LNCaP clone FGC (cell line): ENCODE data around the gene ZIC2.

ENCODE experiments used
- DNase-seq: peaks from one replicate; pipeline ENCODE4 v3.0.0-alpha.2; 2011; ENCODE audit warnings: low read depth
- H3K4me3 ChIP-seq: 2 replicates; pipeline ENCODE4 v1.5.1; 2011; ENCODE audit warnings: mild to moderate bottlenecking, low read depth, low read length, control low read depth
- TF ChIP-seq, protein P1 (sequence below): IDR thresholded peaks from 2 replicates; pipeline ENCODE4 v1.5.1; 2012; ENCODE audit warnings: mild to moderate bottlenecking; ENCODE audit not compliant: control insufficient read depth, insufficient read depth; ENCODE audit errors: extremely low read depth

The ZIC2 gene

DNA sequence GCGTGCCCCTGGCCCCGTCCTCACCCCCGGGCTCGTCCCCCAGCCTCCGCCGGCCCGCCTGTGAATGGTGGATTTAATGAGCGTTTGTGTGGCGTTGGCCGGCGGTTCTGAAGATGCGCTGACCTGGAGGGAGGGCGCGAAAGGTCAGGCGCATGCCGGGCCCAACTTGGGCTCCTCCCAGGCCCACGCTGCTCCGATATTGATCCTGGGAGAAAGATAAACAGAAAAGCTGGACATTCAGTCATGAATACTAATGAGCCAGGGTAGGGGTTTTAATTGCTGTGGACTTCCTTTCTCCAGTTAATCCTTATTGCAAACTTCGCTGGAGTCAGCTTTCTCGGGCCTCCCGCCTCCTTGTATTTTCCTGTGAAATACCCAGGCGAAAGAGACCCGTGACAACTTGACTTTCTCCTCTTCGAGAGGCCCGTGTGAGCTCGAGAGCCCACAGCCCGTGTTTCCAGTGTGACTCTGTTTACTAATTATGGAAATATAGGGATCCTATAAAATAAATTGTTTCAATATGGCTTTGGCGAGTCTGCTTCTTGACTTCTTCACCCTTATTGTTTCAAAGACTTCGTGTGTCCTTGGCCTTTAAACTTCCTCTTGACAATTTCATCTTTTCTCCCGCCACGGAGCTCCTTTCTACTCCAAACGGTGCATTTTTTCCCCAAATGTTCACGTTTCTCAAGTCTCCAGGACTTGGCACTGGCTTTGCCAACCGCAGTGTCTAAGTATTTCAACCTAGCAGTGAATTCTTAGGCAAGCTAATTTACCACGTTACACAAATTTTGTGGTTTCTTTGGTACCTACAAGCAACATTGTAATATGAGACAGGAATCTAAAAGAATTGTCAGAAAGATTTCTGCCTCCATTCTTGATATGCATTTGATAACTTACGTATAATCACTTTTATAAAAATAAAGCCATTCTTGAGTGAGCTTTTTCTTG lies 10.5 kb downstream of the ZIC2 start:
- no peak for DNase-seq
- H3K4me3 ChIP-seq = no peak overlapping the region
- TF ChIP-seq, protein P1, sequence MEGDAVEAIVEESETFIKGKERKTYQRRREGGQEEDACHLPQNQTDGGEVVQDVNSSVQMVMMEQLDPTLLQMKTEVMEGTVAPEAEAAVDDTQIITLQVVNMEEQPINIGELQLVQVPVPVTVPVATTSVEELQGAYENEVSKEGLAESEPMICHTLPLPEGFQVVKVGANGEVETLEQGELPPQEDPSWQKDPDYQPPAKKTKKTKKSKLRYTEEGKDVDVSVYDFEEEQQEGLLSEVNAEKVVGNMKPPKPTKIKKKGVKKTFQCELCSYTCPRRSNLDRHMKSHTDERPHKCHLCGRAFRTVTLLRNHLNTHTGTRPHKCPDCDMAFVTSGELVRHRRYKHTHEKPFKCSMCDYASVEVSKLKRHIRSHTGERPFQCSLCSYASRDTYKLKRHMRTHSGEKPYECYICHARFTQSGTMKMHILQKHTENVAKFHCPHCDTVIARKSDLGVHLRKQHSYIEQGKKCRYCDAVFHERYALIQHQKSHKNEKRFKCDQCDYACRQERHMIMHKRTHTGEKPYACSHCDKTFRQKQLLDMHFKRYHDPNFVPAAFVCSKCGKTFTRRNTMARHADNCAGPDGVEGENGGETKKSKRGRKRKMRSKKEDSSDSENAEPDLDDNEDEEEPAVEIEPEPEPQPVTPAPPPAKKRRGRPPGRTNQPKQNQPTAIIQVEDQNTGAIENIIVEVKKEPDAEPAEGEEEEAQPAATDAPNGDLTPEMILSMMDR = no peak

DNA sequence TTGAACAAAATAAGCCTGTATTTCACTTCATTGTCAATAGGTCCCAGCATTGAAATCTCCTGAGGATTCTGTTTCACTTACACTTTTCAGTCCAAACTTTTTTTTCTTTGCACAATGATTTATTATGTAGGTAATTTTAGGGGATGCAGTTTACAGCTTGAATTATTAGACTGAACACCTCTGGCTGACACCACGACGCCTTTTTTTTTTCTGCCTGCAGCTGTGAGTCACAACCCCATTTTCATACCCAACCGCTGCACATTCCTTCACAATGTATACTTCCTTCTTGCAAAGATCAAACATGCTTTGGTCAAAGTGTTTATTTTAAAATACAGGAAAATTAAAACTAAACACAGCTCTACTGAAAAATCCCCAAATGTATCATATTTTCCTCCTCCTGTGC lies 11.4 kb downstream of the ZIC2 start:
- TF ChIP-seq, protein P1 = no peak
- no peak for DNase-seq

DNA sequence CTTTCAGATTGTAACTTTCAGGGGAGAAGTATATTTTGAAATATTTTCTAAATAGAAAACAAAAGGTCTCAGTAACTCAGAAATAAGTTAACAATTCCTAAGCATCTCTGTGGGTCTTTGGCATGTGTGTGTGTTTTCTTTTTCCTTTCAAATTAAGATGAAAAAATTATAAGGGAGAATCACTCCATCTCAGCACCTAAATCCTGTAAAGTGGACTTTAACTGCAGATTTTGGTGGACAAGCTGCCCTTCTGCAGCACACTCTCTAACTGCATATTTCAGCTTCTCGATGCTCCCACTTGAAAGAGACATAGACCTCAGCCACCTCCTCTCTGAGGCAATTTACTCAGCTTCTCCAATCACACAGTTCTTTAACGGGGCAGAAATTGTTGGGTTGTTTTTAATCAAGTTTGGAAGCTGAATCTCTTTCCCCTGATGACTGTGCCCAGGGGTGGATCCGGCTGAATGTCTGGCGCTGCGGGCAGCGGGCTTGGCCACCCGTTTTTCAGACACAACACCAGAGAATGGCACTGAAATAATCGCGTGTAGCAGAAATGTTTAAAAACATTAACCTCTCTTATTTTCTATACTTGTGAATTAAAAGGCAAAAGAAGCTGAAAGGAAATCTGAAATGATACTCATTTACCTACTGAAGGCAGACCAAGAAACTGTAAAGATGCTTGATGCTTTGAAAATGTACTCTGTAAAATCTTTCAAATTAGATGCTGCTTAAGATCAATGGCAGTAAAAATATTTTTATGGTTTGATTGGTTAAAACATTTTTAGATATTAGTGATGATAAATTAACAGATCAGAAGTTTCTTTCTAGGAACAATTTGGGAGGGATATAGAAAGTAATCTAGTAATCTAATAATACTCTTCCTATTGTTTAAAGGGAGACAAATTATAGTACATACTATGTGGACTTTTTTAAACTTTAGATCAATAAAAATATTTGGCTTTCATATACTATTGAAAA lies 12.4 kb downstream of the ZIC2 start:
- TF ChIP-seq, protein P1 = no peak
- no peak for DNase-seq
- no peak overlapping the region for H3K4me3 ChIP-seq

More for the DNA sequence above, 11.4 kb downstream of the ZIC2 start:
- no peak overlapping the region for H3K4me3 ChIP-seq

DNA sequence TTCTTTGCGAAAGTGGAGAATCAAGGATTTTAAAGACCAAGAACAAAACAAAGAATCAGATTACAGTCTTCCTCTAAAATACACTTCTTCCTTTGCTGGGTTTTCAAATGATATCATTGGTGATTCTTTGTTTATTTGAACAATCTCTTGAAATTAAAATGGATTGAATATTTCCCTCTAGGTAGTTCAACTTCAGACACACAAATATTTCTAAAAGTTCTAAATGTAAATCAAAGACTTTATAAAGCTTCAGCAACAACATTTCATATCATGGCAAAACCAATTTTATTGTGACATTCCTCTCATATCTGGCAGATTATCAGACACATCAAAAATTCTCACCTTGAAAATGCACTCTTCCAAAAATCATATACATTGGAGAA lies 13.0 kb downstream of the ZIC2 start:
- TF ChIP-seq, protein P1 = no peak
- H3K4me3 ChIP-seq = no peak overlapping the region
- DNase-seq = no peak

DNA sequence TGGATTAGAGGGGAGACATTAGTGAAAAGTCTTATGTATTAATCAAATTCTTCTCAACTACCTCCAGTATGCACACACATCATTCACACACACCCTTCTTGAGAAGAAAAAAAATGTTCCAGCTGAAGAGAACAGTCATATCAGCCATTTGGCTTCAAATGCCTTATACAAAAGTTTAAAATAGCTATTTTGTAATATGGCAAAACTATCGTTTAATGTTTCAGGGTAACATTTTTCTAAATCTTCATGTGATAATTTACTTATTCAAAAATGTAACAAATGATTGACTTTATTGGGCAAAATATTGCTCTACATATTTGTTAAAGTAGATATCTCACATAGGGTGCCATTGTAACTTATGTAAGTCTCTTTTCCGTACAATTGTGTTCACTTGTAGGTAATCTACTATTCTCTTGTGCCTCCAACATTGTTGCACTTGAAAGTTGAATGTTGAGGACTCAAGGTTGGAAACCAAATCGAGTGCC lies 13.6 kb downstream of the ZIC2 start:
- no peak for DNase-seq
- H3K4me3 ChIP-seq = no peak overlapping the region

More for the DNA sequence above, 13.6 kb downstream of the ZIC2 start:
- TF ChIP-seq, protein P1 = no peak
